NB4 (cell line): ENCODE results near the gene CYP46A1.

Experiments
- DNase-seq: peaks from one replicate; pipeline ENCODE4 v3.0.0; 2010; ENCODE audit warnings: low read depth
- H3K4me3 ChIP-seq: one replicate; pipeline ENCODE4 v1.5.1; 2011; ENCODE audit warnings: mild to moderate bottlenecking, low read depth, low read length, moderate library complexity
- CTCF ChIP-seq: IDR thresholded peaks from one replicate; pipeline ENCODE4 v1.5.1; 2012; ENCODE audit warnings: low read depth, low read length
- MAX ChIP-seq: IDR thresholded peaks from 2 replicates; pipeline ENCODE4 v1.6.1; 2011; ENCODE audit warnings: low read depth, low read length
- MYC ChIP-seq: IDR thresholded peaks from 2 replicates; pipeline ENCODE4 v1.6.1; 2011; ENCODE audit warnings: low read depth, low read length
- POLR2A ChIP-seq: IDR thresholded peaks from 2 replicates; pipeline ENCODE4 v1.6.1; 2011; ENCODE audit warnings: mild to moderate bottlenecking; ENCODE audit not compliant: insufficient read length; ENCODE audit errors: extremely low read depth

Gene CYP46A1

DNA sequence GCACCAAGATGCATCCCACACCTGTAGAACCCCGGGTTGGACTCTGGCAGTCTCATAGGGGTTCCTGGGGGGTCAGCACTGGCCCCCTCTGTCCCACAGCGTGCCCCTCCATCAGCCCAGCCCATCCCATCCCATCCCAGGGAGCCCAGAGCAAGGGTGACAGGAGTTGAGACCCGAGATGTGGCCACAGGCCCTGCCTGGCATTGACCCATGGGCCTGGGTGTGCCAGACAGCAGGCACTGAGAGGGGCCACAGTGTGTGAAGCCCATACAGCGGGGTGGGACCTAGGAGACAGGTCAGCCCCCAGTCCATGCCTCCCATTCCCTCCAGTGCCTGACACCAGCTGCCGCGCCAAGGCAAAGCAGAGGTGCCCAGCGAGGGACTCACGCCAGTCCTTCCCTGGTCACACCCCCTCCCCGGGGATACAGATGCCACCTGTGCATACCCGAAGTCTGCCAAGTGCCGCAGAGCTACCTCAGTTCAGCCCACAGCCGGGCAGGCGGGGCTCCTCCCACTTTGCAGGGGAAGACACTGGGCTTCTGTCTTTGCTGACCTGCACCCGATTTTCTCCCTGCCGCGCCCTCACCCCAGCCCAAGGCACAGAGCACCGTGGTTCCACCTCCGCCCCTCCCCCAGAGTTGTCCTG is 50.4 kb downstream of the CYP46A1 start:
- DNase-seq = no peak
- TF ChIP-seq POLR2A (no peak), MAX (no peak), MYC (no peak), CTCF (no peak)
- H3K4me3 ChIP-seq = no peak overlapping the region

GRCh38 chr14:99735189-99736135 is 51.4 kb downstream of the CYP46A1 start:
- no peak for TF ChIP-seq MAX
- no peak for TF ChIP-seq POLR2A
- no peak for TF ChIP-seq CTCF
- no peak for TF ChIP-seq MYC
- no peak overlapping the region for H3K4me3 ChIP-seq
- DNase-seq = no peak

DNA sequence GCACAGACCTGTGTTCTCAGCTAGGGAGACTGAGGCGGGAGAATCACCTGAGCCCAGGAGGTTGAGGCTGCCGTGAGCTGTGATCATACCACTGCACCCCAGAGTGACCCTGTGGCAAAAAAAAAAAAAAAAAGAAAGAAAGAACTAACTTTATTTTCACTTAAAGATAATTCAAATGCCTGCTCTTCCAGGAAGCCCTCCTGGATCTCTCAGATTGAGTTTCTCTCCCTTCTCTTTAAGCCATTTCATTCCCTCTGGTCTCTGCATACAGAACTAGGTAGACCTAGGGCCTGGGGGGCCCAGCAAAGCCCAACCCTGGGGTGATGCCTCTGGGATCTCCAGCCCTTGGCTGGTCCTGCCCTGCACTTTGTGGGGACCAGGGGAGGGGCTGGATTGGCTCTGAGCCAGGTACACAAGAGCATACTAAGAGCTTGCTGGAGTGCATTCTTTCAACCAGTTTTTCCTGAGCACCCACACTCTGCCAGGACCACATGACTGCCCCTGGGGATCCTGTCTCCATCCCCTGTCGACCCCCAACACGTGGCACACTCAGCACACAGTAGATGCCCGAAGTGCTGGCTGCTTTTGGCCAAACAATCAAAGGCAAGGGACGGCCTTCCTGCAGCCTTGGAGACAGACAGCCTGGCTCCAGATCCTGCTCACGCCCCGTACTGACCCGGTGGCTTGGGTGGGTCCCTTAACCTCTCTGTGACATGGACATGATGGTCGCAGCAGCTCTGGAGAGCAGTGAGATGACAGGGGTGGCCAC is 52.7 kb downstream of the CYP46A1 start:
- no peak for TF ChIP-seq CTCF
- TF ChIP-seq POLR2A = no peak
- TF ChIP-seq MAX = no peak
- TF ChIP-seq MYC = no peak
- H3K4me3 ChIP-seq = no peak overlapping the region
- no peak for DNase-seq

DNA sequence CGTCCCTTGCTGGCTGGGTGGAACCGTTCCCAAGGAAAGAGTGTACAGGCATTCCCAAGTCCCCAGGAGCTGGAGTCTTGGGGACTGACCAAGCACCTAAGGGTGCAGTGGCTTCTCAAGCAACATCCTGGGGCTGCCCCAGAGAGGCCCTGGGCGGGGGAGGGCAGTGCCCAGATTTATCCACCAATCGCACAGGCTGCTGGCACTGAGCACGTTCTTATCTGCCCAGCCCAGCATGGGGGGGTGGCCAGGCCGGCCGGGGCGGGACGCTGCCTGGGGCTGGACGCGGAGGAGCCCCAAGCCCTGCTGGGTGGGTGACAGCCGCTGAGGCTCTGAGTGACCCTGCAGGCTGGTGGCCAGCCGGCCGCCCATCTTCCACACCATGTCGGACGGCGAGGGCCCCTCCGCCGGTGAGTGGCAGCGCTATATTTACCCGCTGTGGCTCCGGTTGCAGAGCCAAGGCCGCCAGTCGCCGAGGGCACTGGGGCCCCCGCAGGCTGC is 53.4 kb downstream of the CYP46A1 start:
- no peak for TF ChIP-seq MYC
- no peak for TF ChIP-seq MAX
- TF ChIP-seq CTCF = no peak
- no peak for TF ChIP-seq POLR2A
- no peak for DNase-seq
- no peak overlapping the region for H3K4me3 ChIP-seq

DNA sequence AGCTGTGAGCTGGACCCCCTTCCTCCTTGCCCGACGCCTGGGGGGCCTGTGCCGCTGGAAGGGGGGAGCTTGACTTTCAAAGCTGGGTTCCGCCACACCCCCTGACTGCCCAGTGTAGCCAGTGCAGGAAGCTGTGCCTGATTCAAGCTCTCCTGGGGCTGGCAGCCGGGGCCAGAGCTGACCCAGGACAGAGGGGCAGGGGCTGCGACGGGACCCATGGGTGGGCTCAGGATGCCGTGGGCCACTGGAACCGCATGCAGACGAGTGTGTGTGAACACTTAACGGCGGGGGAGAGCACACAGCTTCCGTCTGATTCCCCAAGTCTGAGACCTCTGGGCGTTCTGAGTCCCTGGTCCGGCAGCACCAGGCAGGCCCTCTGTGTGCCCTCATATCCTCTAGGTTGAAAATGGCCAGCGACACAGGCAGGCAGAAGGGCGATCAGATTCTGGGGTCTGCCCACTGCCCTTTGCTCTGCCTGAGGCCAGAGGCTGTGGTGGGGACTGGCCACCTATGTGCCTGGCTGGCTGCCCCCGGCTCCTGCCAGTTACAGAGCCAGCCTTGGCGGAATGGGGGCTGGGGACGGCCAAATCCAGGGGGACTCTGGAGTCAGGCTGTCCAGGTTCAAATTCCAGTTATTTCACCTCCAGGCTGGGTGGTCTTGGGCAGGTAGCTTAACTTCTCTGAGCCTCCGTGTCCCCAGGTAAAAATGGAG is 54.0 kb downstream of the CYP46A1 start:
- DNase-seq = no peak
- H3K4me3 ChIP-seq = no peak overlapping the region
- TF ChIP-seq MAX (no peak), CTCF (no peak), MYC (no peak), POLR2A (no peak)
